LHCN-M2 (cell line): ENCODE measurements around the gene TMEM129. TPM values are rescaled to one million over a fixed set of nuclear protein-coding genes. Genes with fewer than 3 reads are reported as not detected.

Experiments used
- DNase-seq: peaks from one replicate; pipeline ENCODE4 v3.0.0-alpha.2; 2012; ENCODE audit warnings: low read depth
- polyA plus RNA-seq: library from polyadenylated mRNA; unstranded; fragments of >200 nt; gene quantifications from one replicate; pipeline ENCODE4 v1.2.1, GENCODE V29; 2012; ENCODE audit warnings: missing spikeins
- total RNA-seq: library from RNA; depleted of rRNA; stranded (reverse); fragments of >200 nt; gene quantifications from 2 replicates; pipeline ENCODE4 v1.2.3, GENCODE V29; 2014; rRNA removed

TMEM129 gene
- 61.3 and 62.2 TPM in 2 replicates for total RNA-seq
- 21.4 TPM for polyA plus RNA-seq

GRCh38 chr4:1721003-1721665, at the start of gene TMEM129, which contains the start of gene TACC3:
Gene TMEM129, minus strand, starts transcription at chr4:1721323. Its CDS starts 486 bp downstream, at chr4:1720837.
Gene TACC3, plus strand, starts transcription at chr4:1721521. Its CDS starts 1,901 bp downstream, at chr4:1723422.
- DNase-seq = peak; percentile 95

- no peak for DNase-seq
Measured at GRCh38 chr4:1770791-1771231, 49.7 kb upstream of the TMEM129 start.

- DNase-seq = no peak
Measured at GRCh38 chr4:1770245-1770644, 49.1 kb upstream of the TMEM129 start.

GRCh38 chr4:1769692-1770091, 48.6 kb upstream of the TMEM129 start:
- no peak for DNase-seq

GRCh38 chr4:1768367-1769034, 47.4 kb upstream of the TMEM129 start:
- no peak for DNase-seq

GRCh38 chr4:1767770-1768366, 46.7 kb upstream of the TMEM129 start:
- no peak for DNase-seq

- no peak for DNase-seq
Measured at GRCh38 chr4:1767061-1767769, 46.1 kb upstream of the TMEM129 start.

- DNase-seq = no peak
Measured at GRCh38 chr4:1766106-1767060, 45.3 kb upstream of the TMEM129 start.

GRCh38 chr4:1765409-1766072, 44.4 kb upstream of the TMEM129 start:
- DNase-seq = no peak

- DNase-seq = no peak
Measured at GRCh38 chr4:1764670-1765069, 43.5 kb upstream of the TMEM129 start.

GRCh38 chr4:1763550-1764080, 42.5 kb upstream of the TMEM129 start:
- DNase-seq = peak; percentile 50

- no peak for DNase-seq
Measured at GRCh38 chr4:1763070-1763549, 42.0 kb upstream of the TMEM129 start.

- no peak for DNase-seq
Measured at GRCh38 chr4:1762264-1763010, 41.3 kb upstream of the TMEM129 start.

GRCh38 chr4:1761130-1761689, 40.1 kb upstream of the TMEM129 start:
- no peak for DNase-seq

GRCh38 chr4:1760521-1761071, 39.5 kb upstream of the TMEM129 start:
- DNase-seq = no peak

- DNase-seq = no peak
Measured at GRCh38 chr4:1759818-1760223, 38.7 kb upstream of the TMEM129 start.

- no peak for DNase-seq
Measured at GRCh38 chr4:1759170-1759817, 38.2 kb upstream of the TMEM129 start.
